H9 (cell line): ENCODE results near the gene CD81. TPM values are rescaled to one million over a fixed set of nuclear protein-coding genes. Genes with fewer than 3 reads are reported as not detected.

Experiments used
- DNase-seq: peaks from one replicate; pipeline ENCODE4 v3.0.0-alpha.2; 2017
- H2AFZ ChIP-seq: one replicate; pipeline ENCODE4 v1.6.1; 2013; ENCODE audit warnings: mild to moderate bottlenecking, low read length, control low read depth, moderate library complexity
- H2AK5ac ChIP-seq: 2 replicates; pipeline ENCODE4 v1.6.1; 2013; ENCODE audit warnings: low read length, control low read depth, mixed read lengths; ENCODE audit not compliant: insufficient read length
- H2BK120ac ChIP-seq: one replicate; pipeline ENCODE4 v1.6.1; 2013; ENCODE audit warnings: low read depth, mild to moderate bottlenecking, low read length, control low read depth, inconsistent platforms; ENCODE audit not compliant: poor library complexity, severe bottlenecking
- H2BK12ac ChIP-seq: 2 replicates; pipeline ENCODE4 v1.6.1; 2013; ENCODE audit warnings: low read length, control low read depth, mixed read lengths, low read depth; ENCODE audit not compliant: insufficient read length
- H2BK15ac ChIP-seq: 2 replicates; pipeline ENCODE4 v1.6.1; 2013; ENCODE audit warnings: low read depth, low read length, control low read depth
- H2BK20ac ChIP-seq: one replicate; pipeline ENCODE4 v1.6.1; 2013; ENCODE audit warnings: low read depth, mild to moderate bottlenecking, low read length, control low read depth, inconsistent platforms; ENCODE audit not compliant: poor library complexity, severe bottlenecking
- H2BK5ac ChIP-seq: 2 replicates; pipeline ENCODE4 v1.6.1; 2013; ENCODE audit warnings: low read length, control low read depth, mixed read lengths; ENCODE audit not compliant: insufficient read length
- H3K14ac ChIP-seq: 2 replicates; pipeline ENCODE4 v1.6.1; 2013; ENCODE audit warnings: low read length, control low read depth; ENCODE audit not compliant: insufficient read depth
- H3K18ac ChIP-seq: 2 replicates; pipeline ENCODE4 v1.6.1; 2013; ENCODE audit warnings: low read depth, mild to moderate bottlenecking, mixed read lengths, low read length, control low read depth; ENCODE audit not compliant: insufficient read length
- H3K23ac ChIP-seq: 2 replicates; pipeline ENCODE4 v1.6.1; 2013; ENCODE audit warnings: low read length, control low read depth, mixed read lengths, low read depth; ENCODE audit not compliant: insufficient read length
- H3K23me2 ChIP-seq: 2 replicates; pipeline ENCODE4 v1.6.1; 2013; ENCODE audit warnings: low read depth, mild to moderate bottlenecking, mixed read lengths, low read length, control low read depth; ENCODE audit not compliant: insufficient read length, poor library complexity, severe bottlenecking
- H3K27ac ChIP-seq: 2 replicates; pipeline ENCODE4 v1.5.1; 2013; ENCODE audit warnings: low read length, control low read depth, mixed read lengths, low read depth; ENCODE audit not compliant: insufficient read length
- H3K27me3 ChIP-seq: 2 replicates; pipeline ENCODE4 v1.6.1; 2013; ENCODE audit warnings: low read length, control low read depth, inconsistent platforms; ENCODE audit not compliant: insufficient read depth
- H3K4ac ChIP-seq: 2 replicates; pipeline ENCODE4 v1.6.1; 2013; ENCODE audit warnings: low read depth, mild to moderate bottlenecking, control low read depth, inconsistent platforms, low read length, moderate library complexity
- H3K4me1 ChIP-seq: 2 replicates; pipeline ENCODE4 v1.6.1; 2013; ENCODE audit warnings: low read length, control low read depth, inconsistent platforms; ENCODE audit not compliant: insufficient read depth
- H3K4me2 ChIP-seq: 2 replicates; pipeline ENCODE4 v1.6.1; 2013; ENCODE audit warnings: low read length, control low read depth, mixed read lengths; ENCODE audit not compliant: insufficient read length, insufficient read depth
- H3K56ac ChIP-seq: 2 replicates; pipeline ENCODE4 v1.6.1; 2013; ENCODE audit warnings: low read depth, mild to moderate bottlenecking, mixed read lengths, low read length, control low read depth; ENCODE audit not compliant: insufficient read length
- H3K79me1 ChIP-seq: 2 replicates; pipeline ENCODE4 v1.6.1; 2013; ENCODE audit warnings: low read depth, mild to moderate bottlenecking, moderate library complexity, low read length, control low read depth, inconsistent platforms; ENCODE audit not compliant: insufficient read depth, poor library complexity, severe bottlenecking
- H3K79me2 ChIP-seq: 2 replicates; pipeline ENCODE4 v1.6.1; 2013; ENCODE audit warnings: low read length, control low read depth, inconsistent platforms; ENCODE audit not compliant: insufficient read depth
- H3K9ac ChIP-seq: 2 replicates; pipeline ENCODE4 v1.6.1; 2013; ENCODE audit warnings: low read length, control low read depth, mixed read lengths; ENCODE audit not compliant: insufficient read length; ENCODE audit errors: extremely low read depth
- H3K9me3 ChIP-seq: one replicate; pipeline ENCODE4 v1.6.1; 2013; ENCODE audit warnings: low read depth, low read length, inconsistent platforms; ENCODE audit not compliant: control insufficient read depth
- H3T11ph ChIP-seq: one replicate; pipeline ENCODE4 v1.6.1; 2013; ENCODE audit warnings: mild to moderate bottlenecking, low read length, control low read depth, inconsistent platforms
- H4K20me1 ChIP-seq: one replicate; pipeline ENCODE4 v1.6.1; 2013; ENCODE audit not compliant: control insufficient read depth, insufficient read length, insufficient read depth
- H4K5ac ChIP-seq: 2 replicates; pipeline ENCODE4 v1.6.1; 2013; ENCODE audit warnings: low read depth, mild to moderate bottlenecking, mixed read lengths, low read length, control low read depth; ENCODE audit not compliant: insufficient read length
- H4K8ac ChIP-seq: replicated peaks from 2 replicates; pipeline ENCODE4 v1.6.1; 2013; ENCODE audit warnings: low read length, control low read depth, mixed read lengths, low read depth; ENCODE audit not compliant: insufficient read length
- H4K91ac ChIP-seq: 2 replicates; pipeline ENCODE4 v1.6.1; 2013; ENCODE audit warnings: low read depth, mild to moderate bottlenecking, moderate library complexity, mixed read lengths, low read length, control low read depth; ENCODE audit not compliant: insufficient read length
- H3K27ac Mint-ChIP-seq, 3 experiments: 2 replicates in 2 of 3; 3 replicates in 1 of 3; pipeline ENCODE4 v1.8.0; 2020 to 2021; ENCODE audit warnings: mixed read lengths in 3 of 3, mild to moderate bottlenecking in 1 of 3, moderate library complexity in 1 of 3
- H3K27me3 Mint-ChIP-seq: 2 replicates; pipeline ENCODE4 v1.8.0; 2021; ENCODE audit warnings: low read depth, mild to moderate bottlenecking, moderate library complexity, mixed read lengths
- H3K36me3 Mint-ChIP-seq, 3 experiments: 2 replicates in 2 of 3; 3 replicates in 1 of 3; pipeline ENCODE4 v1.8.0; 2020 to 2021; ENCODE audit warnings: low read depth in 3 of 3, mixed read lengths in 3 of 3; ENCODE audit not compliant: insufficient read depth in 1 of 3
- H3K4me1 Mint-ChIP-seq, 2 experiments: 2 replicates each; pipeline ENCODE4 v1.8.0; 2020; ENCODE audit warnings: mixed read lengths in 2 of 2
- H3K4me3 Mint-ChIP-seq, 2 experiments: 2 replicates in 1 of 2; 3 replicates in 1 of 2; pipeline ENCODE4 v1.8.0; 2020 to 2021; ENCODE audit warnings: mild to moderate bottlenecking in 2 of 2, mixed read lengths in 2 of 2, moderate library complexity in 1 of 2
- H3K9me3 Mint-ChIP-seq, 2 experiments: 2 replicates in 1 of 2; 3 replicates in 1 of 2; pipeline ENCODE4 v1.8.0; 2020; ENCODE audit warnings: mild to moderate bottlenecking in 2 of 2, mixed read lengths in 2 of 2, moderate library complexity in 1 of 2
- CTCF ChIP-seq: fragments of 200-600 bp; sonication (generic); conservative IDR thresholded peaks from 3 replicates; pipeline ENCODE4 v1.8.0; 2021; ENCODE audit warnings: antibody characterized with exemption, mild to moderate bottlenecking
- WGBS: extraction: QIAGEN DNeasy Blood & Tissue Kit; methylation state at CpG from one replicate; pipeline ENCODE4 v1.1.7; 2013; ENCODE audit warnings: missing lambda C conversion rate, low lambda C conversion rate, mixed read lengths; ENCODE audit not compliant: insufficient read length; ENCODE audit errors: extremely low coverage; 5-methylcytosine and 5-hydroxymethylcytosine counted together
- total RNA-seq: library from RNA; stranded (reverse); gene quantifications from 2 replicates; pipeline ENCODE4 v1.2.1, GENCODE V29; 2021

Gene CD81
- total RNA-seq, 1 experiment from 2014 or later = 246 TPM

DNA sequence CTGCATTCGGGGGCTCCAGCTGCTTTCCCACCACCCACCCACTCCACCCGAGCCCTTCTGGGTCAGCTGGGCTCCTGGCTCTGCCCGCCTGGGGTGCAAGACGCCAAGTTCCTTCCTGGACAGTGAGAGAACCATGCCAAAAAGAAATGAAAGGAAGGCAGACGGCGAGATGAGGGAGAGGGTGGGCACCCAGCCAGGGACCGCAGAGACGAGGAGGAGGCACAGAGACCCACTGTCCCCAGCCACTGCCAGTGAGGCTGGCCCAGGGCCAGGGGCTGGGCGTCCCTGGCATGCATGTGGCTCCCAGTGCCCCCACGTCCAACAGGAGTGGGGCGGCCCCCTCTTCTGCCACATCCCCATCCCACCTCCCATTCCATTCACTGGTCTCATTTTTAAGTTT, 10.8 kb upstream of the CD81 start:
- H3K27me3 ChIP-seq = no peaks in the 10 kb centered on the region
- H3K79me1 ChIP-seq = no peaks in the 10 kb centered on the region
- no peak overlapping the region for H4K8ac ChIP-seq
- H4K5ac ChIP-seq = no peak overlapping the region
- no peak for TF ChIP-seq CTCF
- WGBS = no CpG with 5 or more reads among the region's 11 CpGs
- H3K27me3 Mint-ChIP-seq = peaks cover 11% of the 10 kb centered on the region
- H3T11ph ChIP-seq = no peak overlapping the region
- H3K9me3 ChIP-seq = no peaks in the 10 kb centered on the region
- no peak overlapping the region for H2BK15ac ChIP-seq
- no peak overlapping the region for H3K4ac ChIP-seq
- no peak overlapping the region for H3K27ac Mint-ChIP-seq
- 0 out of 4 replicates have a peak, but pooled peaks cover 0 to 2% of the 10 kb centered on the region in 2 experiments for H3K4me1 Mint-ChIP-seq
- no peaks in the 10 kb centered on the region for H3K79me2 ChIP-seq
- no peak overlapping the region for H3K14ac ChIP-seq
- no peak overlapping the region for H3K4me2 ChIP-seq
- DNase-seq = no peak
- no peak overlapping the region for H3K9ac ChIP-seq
- no peaks in the 10 kb centered on the region for H4K20me1 ChIP-seq
- no peaks in the 10 kb centered on the region for H3K23me2 ChIP-seq
- H3K36me3 Mint-ChIP-seq = no peaks in the 10 kb centered on the region
- no peaks in the 10 kb centered on the region for H3K4me1 ChIP-seq
- no peak overlapping the region for H2BK12ac ChIP-seq
- H4K91ac ChIP-seq = no peak overlapping the region
- no peak overlapping the region for H3K4me3 Mint-ChIP-seq
- no peak overlapping the region for H3K56ac ChIP-seq
- no peak overlapping the region for H2AFZ ChIP-seq
- no peak overlapping the region for H2BK20ac ChIP-seq
- no peak overlapping the region for H3K27ac ChIP-seq
- H2BK5ac ChIP-seq = no peak overlapping the region
- H3K18ac ChIP-seq = no peak overlapping the region
- H2AK5ac ChIP-seq = no peak overlapping the region
- no peak overlapping the region for H2BK120ac ChIP-seq
- no peaks in the 10 kb centered on the region for H3K9me3 Mint-ChIP-seq
- no peak overlapping the region for H3K23ac ChIP-seq
